CD4-positive, alpha-beta T cell treated with Interleukin-4 for 1 hour (primary cell): ENCODE measurements around the gene SH3BP4.

Experiments used
- DNase-seq, 2 donors: peaks; one replicate each; pipeline ENCODE4 v3.0.0-alpha.2; 2020 to 2022

SH3BP4 gene

DNA sequence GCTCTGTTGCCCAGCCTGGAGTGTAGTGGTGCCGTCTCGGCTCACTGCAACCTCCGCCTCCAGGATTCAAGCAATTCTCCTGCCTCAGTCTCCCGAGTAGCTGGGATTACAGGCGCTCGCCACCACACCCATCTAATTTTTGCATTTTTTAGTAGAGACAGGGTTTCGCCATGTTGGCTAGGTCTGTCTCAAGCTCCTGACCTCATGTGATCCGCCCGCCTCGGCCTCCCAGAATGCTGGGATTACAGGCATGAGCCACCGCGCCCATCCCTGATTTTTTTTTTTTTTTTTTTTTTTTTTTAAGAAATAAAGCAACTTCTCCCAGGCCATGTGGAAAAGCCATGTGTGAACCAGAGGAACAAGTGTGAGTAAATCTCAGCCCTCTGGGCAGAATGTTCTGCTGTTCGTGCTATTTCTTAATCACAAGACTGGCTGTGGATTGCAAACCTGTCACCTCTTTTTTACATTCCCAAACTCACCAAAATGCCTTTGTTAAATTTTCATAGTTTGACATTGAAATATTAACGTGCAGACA is 6.4 kb upstream of the SH3BP4 start:
- DNase-seq = no peak

DNA sequence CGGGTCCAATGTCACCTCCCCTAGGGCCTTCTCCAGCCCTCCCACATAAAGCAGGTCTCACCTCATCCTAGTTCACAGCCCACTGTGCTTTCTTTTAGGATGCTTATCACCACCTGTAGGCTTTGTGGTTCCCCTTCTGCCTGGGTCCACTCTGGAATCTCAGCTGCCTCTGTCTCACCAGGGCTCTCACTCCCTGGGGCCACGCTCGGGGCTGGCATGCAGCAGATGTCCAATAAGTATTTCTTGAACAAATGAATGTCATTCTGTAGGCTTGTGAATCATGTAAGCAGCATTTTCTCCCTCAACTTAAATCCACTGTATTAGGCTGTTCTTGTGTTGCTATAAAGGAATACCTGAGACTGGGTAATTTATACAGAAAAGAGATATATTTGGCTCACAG is 4.3 kb upstream of the SH3BP4 start:
- no peak for DNase-seq

- no peak for DNase-seq
Observed at GRCh38 chr2:234949762-234950434, 1.9 kb upstream of the SH3BP4 start.

DNA sequence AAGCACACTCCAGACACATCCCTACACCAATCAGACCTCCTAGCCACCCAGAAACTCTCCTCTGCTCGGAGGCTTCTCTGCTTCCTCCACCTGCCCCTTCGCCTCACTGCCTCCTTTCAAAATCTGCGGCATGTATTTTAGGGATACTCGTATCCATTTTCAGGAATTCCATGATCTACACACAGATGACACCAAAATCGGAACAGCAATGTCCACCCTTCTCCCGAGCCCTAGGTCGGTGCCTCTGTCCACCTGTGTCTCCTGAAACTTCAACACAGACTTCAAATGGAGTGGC is 1.4 kb upstream of the SH3BP4 start:
- no peak for DNase-seq

GRCh38 chr2:234950730-234951663 is 820 bp upstream of the SH3BP4 start:
- no peak for DNase-seq

GRCh38 chr2:234952270-234953115 is 676 bp downstream of the SH3BP4 start:
- DNase-seq = no peak

DNA sequence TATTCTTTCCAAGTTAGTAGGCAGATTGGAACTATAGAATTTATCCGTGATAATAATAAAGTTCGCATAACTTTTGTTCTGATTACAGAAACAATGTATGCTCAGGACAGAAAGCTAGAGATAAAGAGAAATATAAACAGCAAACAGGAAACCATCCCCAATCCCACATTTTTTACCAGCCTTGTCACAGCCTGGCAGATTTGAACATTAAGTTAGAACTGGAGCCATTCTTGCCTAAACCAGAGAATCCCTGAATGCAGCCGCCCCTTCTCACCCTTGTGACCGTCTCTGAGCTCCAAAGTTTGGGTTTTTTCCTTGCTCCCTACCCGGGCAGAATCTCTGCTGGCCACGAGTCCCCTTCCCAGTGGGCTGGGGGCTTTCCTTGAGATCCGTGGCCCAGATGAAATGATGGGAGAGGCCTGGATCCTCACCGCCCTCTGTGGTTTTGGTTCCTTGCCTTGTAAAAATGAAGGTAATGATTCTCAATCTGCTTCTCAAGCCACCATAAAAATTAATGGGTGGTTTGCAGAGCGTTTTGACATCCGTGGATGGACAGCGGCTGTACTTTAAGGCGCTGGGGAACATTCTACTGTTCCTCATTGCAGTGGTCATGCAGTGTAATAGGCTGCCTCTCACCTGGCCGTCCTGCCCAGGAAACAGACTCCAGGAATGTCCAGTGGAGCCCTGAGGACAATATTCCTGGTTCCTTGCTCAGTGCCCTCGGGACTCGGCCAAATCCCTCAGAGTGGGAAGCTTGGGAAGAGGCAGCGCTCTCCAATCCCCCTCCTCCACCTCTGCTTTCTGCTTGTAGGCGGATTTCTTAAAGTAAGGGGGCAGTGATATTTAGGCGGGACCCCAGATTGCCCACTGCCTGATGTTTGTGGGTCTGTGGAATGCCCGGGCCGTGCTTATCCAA is 1.6 kb downstream of the SH3BP4 start:
- DNase-seq = no peak

DNA sequence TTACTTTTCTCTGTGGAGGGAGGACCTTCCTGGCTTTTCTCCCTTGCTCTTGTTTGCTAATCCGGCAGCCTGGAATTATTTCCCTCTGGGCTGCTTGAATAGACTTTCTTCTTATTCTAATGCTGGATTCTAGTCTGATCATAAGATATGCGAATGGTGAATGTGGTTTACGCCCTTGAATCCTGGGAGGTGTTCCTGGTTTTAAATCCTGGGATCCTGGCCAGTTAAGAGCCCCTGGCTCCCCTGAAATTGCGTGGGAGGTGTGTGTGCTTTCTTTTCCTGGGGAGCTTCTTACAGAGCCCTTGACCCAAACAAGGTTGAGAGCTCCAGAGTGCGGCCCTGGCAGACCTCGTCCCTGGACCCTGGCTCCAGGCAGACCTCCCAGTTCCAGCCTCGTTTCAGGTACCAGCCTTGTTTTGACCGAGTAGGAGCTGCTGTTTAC is 2.8 kb downstream of the SH3BP4 start:
- no peak for DNase-seq

GRCh38 chr2:234955091-234955591 is 3.3 kb downstream of the SH3BP4 start:
- DNase-seq = no peak

DNA sequence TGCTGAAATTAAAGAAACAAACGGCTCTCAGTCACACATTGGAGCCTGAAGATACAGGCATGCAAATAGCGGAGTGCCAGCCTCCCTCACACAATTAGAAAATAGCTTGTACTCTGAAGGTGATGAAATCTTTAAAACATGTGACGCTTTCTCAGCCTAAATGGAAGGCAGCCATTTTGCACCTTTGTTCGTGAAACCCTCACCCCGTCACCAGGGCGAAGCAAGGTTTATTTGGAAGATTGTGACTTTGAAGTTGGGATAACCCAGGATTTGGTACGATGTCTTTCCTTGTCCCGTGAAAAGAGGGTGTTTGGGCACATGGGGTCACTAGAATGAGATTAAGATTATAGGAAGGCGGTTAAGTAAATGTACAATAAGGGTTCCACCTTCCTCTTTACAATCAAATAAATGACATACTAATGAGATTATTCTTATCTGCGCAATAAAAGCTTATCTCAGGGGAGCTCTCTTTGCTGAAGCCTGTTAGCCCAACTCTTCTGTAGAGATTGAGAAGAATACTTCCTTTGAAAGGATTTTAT is 4.2 kb downstream of the SH3BP4 start:
- DNase-seq = no peak

- no peak for DNase-seq
Observed at GRCh38 chr2:234957834-234958135, 6.0 kb downstream of the SH3BP4 start.

- DNase-seq = no peak
Observed at GRCh38 chr2:234958311-234958710, 6.5 kb downstream of the SH3BP4 start.

- DNase-seq = no peak
Observed at GRCh38 chr2:234958746-234959395, 7.1 kb downstream of the SH3BP4 start.

DNA sequence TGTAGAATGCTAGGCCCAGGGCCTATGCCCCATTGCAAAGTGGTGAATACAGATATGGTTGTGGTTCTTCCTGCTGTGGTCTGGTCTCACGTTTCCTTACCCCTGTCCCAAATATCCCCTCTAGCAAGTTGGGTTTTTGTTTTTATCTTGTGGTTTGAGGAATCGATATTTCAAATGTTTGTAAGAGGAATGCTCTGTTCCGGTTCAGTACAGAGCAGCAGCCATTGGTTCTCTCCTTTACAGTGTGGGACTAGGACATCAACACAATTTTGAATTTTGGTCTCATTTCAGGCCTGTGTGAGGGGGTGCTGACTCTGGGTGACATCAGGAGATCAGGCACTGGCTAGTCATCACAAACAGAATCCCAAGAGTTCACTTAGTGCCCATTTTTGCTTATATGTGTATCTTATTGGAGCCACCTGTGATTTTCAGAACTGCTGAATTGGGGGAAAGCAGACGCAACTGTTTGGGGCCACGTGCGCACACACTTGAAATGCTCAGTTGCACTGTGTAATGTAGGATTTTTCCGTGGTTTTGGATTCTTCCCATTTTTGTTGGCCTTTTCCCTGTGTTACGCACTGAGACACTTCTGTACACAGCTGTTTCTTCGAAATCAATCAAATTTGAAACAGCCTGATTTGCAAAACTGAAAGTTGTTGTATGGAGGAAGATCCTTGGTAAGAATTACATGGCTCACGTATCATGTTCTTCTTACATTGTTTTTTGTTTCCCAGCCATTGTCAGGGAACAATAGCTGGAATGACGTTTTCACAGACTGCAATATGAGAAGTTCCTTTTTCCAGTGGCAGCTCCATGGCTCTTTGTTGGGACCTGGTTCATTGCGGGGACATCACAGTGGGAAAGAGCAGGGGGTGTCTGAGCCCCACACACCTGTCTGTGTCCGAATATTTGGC is 8.6 kb downstream of the SH3BP4 start:
- no peak for DNase-seq

- DNase-seq = no peak
Observed at GRCh38 chr2:234961784-234962183, 10.0 kb downstream of the SH3BP4 start.

GRCh38 chr2:234963773-234964615 is 12.2 kb downstream of the SH3BP4 start:
- no peak for DNase-seq

DNA sequence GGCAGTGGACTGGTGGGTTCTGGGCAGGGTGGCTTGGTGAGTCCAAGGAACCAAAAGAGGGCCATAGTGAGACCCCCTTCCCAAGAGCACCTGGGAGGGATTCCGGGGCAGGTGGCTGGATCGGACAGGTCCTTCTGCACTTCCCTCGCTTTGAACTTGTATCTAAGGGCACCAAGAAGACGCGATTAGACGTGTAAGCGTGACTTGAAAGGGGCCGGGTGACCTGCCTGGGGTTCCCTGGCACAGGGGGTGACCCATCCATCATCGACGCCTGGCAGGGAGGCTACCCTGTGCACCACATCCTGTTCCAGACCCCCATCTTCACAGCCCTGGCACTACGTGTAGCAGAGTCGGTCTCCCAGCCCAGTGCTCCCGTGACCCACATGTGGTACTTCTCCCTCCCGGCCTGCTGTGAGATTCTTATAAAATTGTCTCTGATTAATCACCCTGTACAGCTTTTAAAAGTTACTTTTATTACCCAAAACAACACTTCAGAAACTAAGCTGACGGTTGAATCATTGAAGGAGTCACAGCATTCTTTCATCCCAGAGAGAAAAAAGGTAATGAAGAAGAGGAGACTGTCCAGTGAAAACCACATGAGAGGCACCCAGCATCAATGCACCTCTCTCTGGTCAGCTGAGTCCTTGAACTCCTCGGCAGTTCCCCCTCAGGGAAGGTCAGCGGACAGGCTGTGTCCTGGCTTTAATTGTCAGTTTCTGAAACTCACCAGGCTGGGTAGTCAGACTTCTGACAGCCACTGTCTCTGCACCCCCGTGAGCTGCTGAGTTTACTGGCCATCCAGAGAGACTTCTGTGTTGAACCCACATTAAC is 13.0 kb downstream of the SH3BP4 start:
- no peak for DNase-seq

GRCh38 chr2:234966340-234966739 is 14.5 kb downstream of the SH3BP4 start:
- DNase-seq = no peak
